Caco-2 (cell line): ENCODE results near the gene ELL. TPM values are rescaled to one million over a fixed set of nuclear protein-coding genes. Genes with fewer than 3 reads are reported as not detected.
A peak's percentile ranks its signal among the peaks of the same experiment; 100 is the strongest.

Experiments used
- BruUV-seq: library from RNA; stranded (reverse); fragments of 400-500 nt; replicated peaks from 2 replicates; lab custom pipeline; 2021; lab: Mats Ljungman, UMichigan
- CTCF ChIA-PET: fragments of 300-600 bp; sonication (Branson Sonifier 250); formaldehyde crosslinking; loops from one replicate; lab custom pipeline; 2022; ENCODE audit warnings: antibody characterized with exemption; lab: Charles Lee
- POLR2A ChIA-PET: fragments of 300-600 bp; sonication (Branson Sonifier 250); formaldehyde crosslinking; loops from one replicate; lab custom pipeline; 2022; ENCODE audit warnings: antibody characterized with exemption; lab: Charles Lee
- DNase-seq, 2 experiments: peaks; one replicate each; pipeline versions ENCODE4 v3.0.0 to v3.0.0-alpha.2; 2020 to 2022
- H3K27me3 ChIP-seq: replicated peaks from 2 replicates; pipeline ENCODE4 v1.6.0; 2011; ENCODE audit warnings: low read length; ENCODE audit not compliant: control insufficient read depth, insufficient read depth
- H3K36me3 ChIP-seq: 2 replicates; pipeline ENCODE4 v1.5.1; 2011; ENCODE audit warnings: low read length; ENCODE audit not compliant: control insufficient read depth, insufficient read depth
- H3K4me1 ChIP-seq: fragments of 250-450 bp; sonication (Bioruptor Pico); 2 replicates; pipeline ENCODE4 v1.5.1; 2020; ENCODE audit warnings: mild to moderate bottlenecking
- H3K4me3 ChIP-seq: 2 replicates; pipeline ENCODE4 v1.5.1; 2011; ENCODE audit warnings: low read depth, mild to moderate bottlenecking, control low read depth, low read length
- H3K9me3 ChIP-seq: fragments of 250-450 bp; sonication (Bioruptor Pico); 2 replicates; pipeline ENCODE4 v1.5.1; 2020; ENCODE audit warnings: mild to moderate bottlenecking, moderate library complexity
- H3K27ac Mint-ChIP-seq: one replicate; pipeline ENCODE4 v1.8.0; 2022; ENCODE audit warnings: mixed read lengths; ENCODE audit not compliant: unreplicated experiment
- H3K27me3 Mint-ChIP-seq: one replicate; pipeline ENCODE4 v1.8.0; 2022; ENCODE audit warnings: mixed read lengths; ENCODE audit not compliant: insufficient read depth, unreplicated experiment
- H3K36me3 Mint-ChIP-seq: one replicate; pipeline ENCODE4 v1.8.0; 2022; ENCODE audit warnings: mild to moderate bottlenecking, mixed read lengths; ENCODE audit not compliant: insufficient read depth, unreplicated experiment
- H3K4me1 Mint-ChIP-seq: one replicate; pipeline ENCODE4 v1.8.0; 2022; ENCODE audit warnings: low read depth, mixed read lengths; ENCODE audit not compliant: unreplicated experiment
- H3K4me3 Mint-ChIP-seq: one replicate; pipeline ENCODE4 v1.8.0; 2022; ENCODE audit warnings: mild to moderate bottlenecking, moderate library complexity, mixed read lengths; ENCODE audit not compliant: unreplicated experiment
- H3K9me3 Mint-ChIP-seq: one replicate; pipeline ENCODE4 v1.8.0; 2022; ENCODE audit warnings: mixed read lengths; ENCODE audit not compliant: unreplicated experiment
- CTCF ChIP-seq, 2 experiments: fragments of 200-600 bp in 1 of 2; IDR thresholded peaks; 1 replicate in 1 of 2; 2 replicates in 1 of 2; pipeline versions ENCODE4 v1.5.1 to v1.8.0; 2011 to 2022; ENCODE audit warnings: antibody characterized with exemption in 1 of 2, control low read depth in 1 of 2, inconsistent platforms in 1 of 2, low read depth in 1 of 2, low read length in 1 of 2, mild to moderate bottlenecking in 1 of 2, moderate library complexity in 1 of 2; ENCODE audit not compliant: insufficient read depth in 1 of 2, severe bottlenecking in 1 of 2, unreplicated experiment in 1 of 2
- intact Hi-C: fragments of 100-400 bp; cut with micrococcal nuclease; formaldehyde crosslinking; loops from one replicate; pipeline ENCODE4 v1.10.0; 2022; ENCODE audit not compliant: unreplicated experiment
- total RNA-seq: library from RNA; stranded (reverse); gene quantifications from 2 replicates; pipeline ENCODE4 v1.2.3, GENCODE V29; 2022

The ELL gene
- total RNA-seq, 1 experiment from 2014 or later: 12.1 TPM

GRCh38 chr19:18401580-18402112 lies 120.2 kb downstream of the ELL start:
- peak; percentile 41 to 68 for TF ChIP-seq CTCF (IDR thresholded peaks at IDR 0.05; ENCODE audit: insufficient read depth in 1 of 2, low read depth in 1 of 2, low read length in 1 of 2, severe bottlenecking in 1 of 2, unreplicated experiment in 1 of 2)
- Mint-ChIP-seq H3K27me3 (no peaks in the 10 kb centered on the region), H3K27ac (peak overlapping the region; percentile 77), H3K4me1 (peaks cover 21% of the 10 kb centered on the region), H3K9me3 (no peaks in the 10 kb centered on the region), H3K36me3 (no peaks in the 10 kb centered on the region), H3K4me3 (peak overlapping the region; percentile 46)
- no peaks in the 10 kb centered on the region for H3K9me3 ChIP-seq
- H3K27me3 ChIP-seq: no peaks in the 10 kb centered on the region
- peak overlapping the region; percentile 25 for H3K4me3 ChIP-seq
- H3K4me1 ChIP-seq: peaks cover 11% of the 10 kb centered on the region
- intact Hi-C loops: loop anchor here (2.0 kb wide), 1 partner anchor 15 kb away; the partner anchor contains the start of gene GDF15
- no TSS peak for BruUV-seq
- DNase-seq: peak; percentile 74 to 83
- H3K36me3 ChIP-seq: no peaks in the 10 kb centered on the region
- POLR2A ChIA-PET: interaction anchor here (0.6 to 1.3 kb wide), 4 partner anchors 15 to 120 kb away, joined by 3 to 15 read pairs (median 4); partner anchors contain the start of genes GDF15 and JUND
- CTCF ChIA-PET: interaction anchor here (0.5 to 1.8 kb wide), 13 partner anchors 9 to 343 kb away, joined by 3 to 7 read pairs (median 4); partner anchors contain the start of genes GDF15, JUND and SSBP4

- no peaks in the 10 kb centered on the region for H3K9me3 ChIP-seq
- Mint-ChIP-seq H3K9me3 (no peaks in the 10 kb centered on the region), H3K4me3 (no peak overlapping the region), H3K27me3 (no peaks in the 10 kb centered on the region), H3K4me1 (peaks cover 21% of the 10 kb centered on the region), H3K36me3 (no peaks in the 10 kb centered on the region), H3K27ac (no peak overlapping the region)
- DNase-seq: no peak
- intact Hi-C loops: no loop called here
- no TSS peak for BruUV-seq
- no peaks in the 10 kb centered on the region for H3K36me3 ChIP-seq
- ChIA-PET CTCF (no interaction called here), POLR2A (no interaction called here)
- no peak for TF ChIP-seq CTCF (IDR thresholded peaks at IDR 0.05; ENCODE audit: insufficient read depth in 1 of 2, low read depth in 1 of 2, low read length in 1 of 2, severe bottlenecking in 1 of 2, unreplicated experiment in 1 of 2)
- H3K4me3 ChIP-seq: no peak overlapping the region
- H3K27me3 ChIP-seq: no peaks in the 10 kb centered on the region
- peaks cover 11% of the 10 kb centered on the region for H3K4me1 ChIP-seq
Observed at GRCh38 chr19:18399008-18399407, 122.9 kb downstream of the ELL start.

GRCh38 chr19:18397242-18398202 lies 124.3 kb downstream of the ELL start, which contains the start of gene LRRC25:
TSS of gene LRRC25 (minus strand) at chr19:18397622. CDS start at chr19:18396963, 659 bp downstream.
- H3K27me3 Mint-ChIP-seq: no peaks in the 10 kb centered on the region
- BruUV-seq: no TSS peak
- no peaks in the 10 kb centered on the region for H3K27me3 ChIP-seq
- no peaks in the 10 kb centered on the region for H3K36me3 Mint-ChIP-seq
- intact Hi-C loops: no loop called here
- no peak for TF ChIP-seq CTCF (IDR thresholded peaks at IDR 0.05; ENCODE audit: insufficient read depth in 1 of 2, low read depth in 1 of 2, low read length in 1 of 2, severe bottlenecking in 1 of 2, unreplicated experiment in 1 of 2)
- no peaks in the 10 kb centered on the region for H3K36me3 ChIP-seq
- H3K9me3 Mint-ChIP-seq: no peaks in the 10 kb centered on the region
- no peak for DNase-seq
- peaks cover 11% of the 10 kb centered on the region for H3K4me1 Mint-ChIP-seq
- peaks cover 4% of the 10 kb centered on the region; the same call in 1 of the 2 replicates for H3K4me1 ChIP-seq
- no peak within 1 kb of the TSS for H3K4me3 Mint-ChIP-seq
- CTCF ChIA-PET: interaction anchor here (1.3 kb wide), 1 partner anchor 11 kb away, joined by 10 read pairs; the partner anchor contains the start of gene GDF15
- H3K27ac Mint-ChIP-seq: no peak within 1 kb of the TSS
- no peak within 1 kb of the TSS for H3K4me3 ChIP-seq
- POLR2A ChIA-PET: no interaction called here
- H3K9me3 ChIP-seq: no peaks in the 10 kb centered on the region
